Stimulated activated CD4-positive, alpha-beta T cell treated with anti-CD3 and anti-CD28 coated beads, TNF-alpha, amount 100 ng/mL, for 48 hours (primary cell): ENCODE data around the gene LSM8.
"Not testable (repeated sequence)": the region's sequence is repeated elsewhere in the genome, so short reads cannot be mapped to it uniquely, and the experiment has no call there.

Source experiments
- DNase-seq, 3 donors: peaks; one replicate each; pipeline ENCODE4 v3.0.0-alpha.2; 2020; ENCODE audit warnings: low read depth in 3 of 3

Gene LSM8

GRCh38 chr7:118214051-118214832 is 30.3 kb downstream of the LSM8 start:
- peak; percentile 30 to 52 (median 45) for DNase-seq

GRCh38 chr7:118214833-118215182 is 30.8 kb downstream of the LSM8 start:
- no peak for DNase-seq

DNA sequence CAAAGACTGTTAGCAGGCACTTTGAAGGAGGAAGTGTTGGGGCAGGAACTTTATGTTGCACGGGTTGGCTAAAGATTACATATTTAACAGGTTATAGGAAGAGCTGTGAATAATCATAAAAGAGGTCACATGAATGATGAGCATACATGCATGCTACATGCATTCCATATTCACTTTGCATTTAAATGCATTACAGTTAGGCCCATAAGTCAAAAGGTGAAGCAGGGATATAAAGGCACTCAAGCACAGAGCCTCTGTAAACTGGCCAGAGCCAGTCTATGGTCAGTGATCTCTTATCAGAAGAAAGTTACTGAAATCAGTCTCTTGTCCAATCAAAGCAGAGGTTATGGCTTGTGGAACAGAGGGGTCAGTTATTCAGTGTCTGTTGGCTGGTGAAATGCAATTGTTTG is 33.3 kb downstream of the LSM8 start:
- DNase-seq = no peak

DNA sequence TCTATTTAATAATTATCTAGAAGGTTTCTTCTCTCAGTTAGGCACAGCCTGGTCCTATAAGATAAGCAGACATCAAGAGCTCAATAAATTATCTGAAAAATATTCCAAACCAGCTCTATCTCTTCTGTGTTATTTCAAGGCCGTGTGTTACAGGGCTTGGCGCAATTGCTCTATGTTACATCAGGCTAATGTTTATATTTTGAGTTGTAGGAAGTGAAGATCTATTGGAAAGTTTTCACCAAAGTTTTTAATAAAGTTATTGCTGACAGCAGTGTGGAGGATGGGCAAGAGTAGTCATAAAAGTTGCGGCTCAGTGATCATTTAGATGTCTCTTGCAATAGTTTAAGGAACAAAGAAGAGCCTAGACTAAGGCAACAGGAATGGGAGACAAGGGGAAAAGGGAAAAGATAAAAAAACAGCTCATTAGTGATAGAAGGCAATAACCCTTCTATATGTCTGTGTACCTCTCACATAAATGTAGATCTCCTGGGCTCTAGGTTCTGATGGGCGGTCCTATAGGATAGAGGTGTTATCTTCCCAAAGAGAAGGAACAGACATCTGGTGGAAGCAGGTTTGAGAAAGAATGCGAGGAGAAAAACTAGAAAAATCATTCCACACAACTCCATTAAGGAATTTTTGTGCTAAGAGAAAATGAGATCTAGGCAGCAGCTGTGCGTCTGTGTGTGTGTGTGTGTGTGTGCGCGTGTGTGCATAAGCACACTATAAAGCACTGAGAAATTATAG is 34.6 kb downstream of the LSM8 start:
- DNase-seq = no peak

DNA sequence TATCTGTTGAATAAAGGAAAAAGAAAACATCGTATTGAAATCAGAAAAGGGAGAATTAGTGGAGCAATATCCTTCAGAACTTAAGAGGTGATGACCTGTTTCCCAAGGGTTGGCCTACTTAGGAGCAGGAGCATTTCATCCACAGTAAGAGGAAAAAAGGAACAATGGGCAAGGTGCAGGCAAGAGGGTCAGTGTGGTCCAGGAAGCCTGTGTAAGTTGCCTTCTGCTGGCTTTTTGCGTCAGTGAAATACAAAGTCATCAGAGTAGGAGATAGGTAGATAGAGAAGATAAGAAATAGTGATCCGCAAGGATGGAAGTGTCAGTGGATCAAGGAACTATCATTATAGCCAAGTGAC is 35.2 kb downstream of the LSM8 start:
- no peak for DNase-seq

- DNase-seq = no peak
Measured at GRCh38 chr7:118220583-118220982, 36.6 kb downstream of the LSM8 start.

DNA sequence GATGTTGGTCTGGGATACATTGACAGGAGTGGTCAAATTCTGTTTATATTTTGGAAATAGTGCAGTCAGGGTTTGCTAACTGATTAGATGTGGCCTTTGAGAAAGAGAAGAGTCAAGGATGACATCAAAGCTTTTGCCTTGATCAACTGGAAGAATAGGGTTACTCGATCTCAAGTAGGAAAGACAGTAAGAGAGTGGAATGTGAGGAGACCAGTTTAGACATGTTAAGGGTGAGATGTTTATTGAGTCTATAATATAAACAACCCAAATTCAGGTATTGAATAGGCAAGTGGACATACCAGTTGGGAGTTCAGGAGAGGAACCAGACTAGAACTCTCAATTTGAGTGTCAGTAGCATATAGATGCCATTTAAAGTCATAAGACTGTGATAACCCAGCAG is 38.6 kb downstream of the LSM8 start:
- DNase-seq = no peak

GRCh38 chr7:118224521-118224920 is 40.6 kb downstream of the LSM8 start, which contains the start of gene ANKRD7:
ANKRD7 (plus strand) TSS chr7:118224704; CDS start chr7:118224831, 127 bp downstream.
- DNase-seq = no peak

GRCh38 chr7:118232837-118233236 is 48.9 kb downstream of the LSM8 start:
- no peak for DNase-seq

GRCh38 chr7:118233799-118234198 is 49.8 kb downstream of the LSM8 start:
- DNase-seq = no peak

DNA sequence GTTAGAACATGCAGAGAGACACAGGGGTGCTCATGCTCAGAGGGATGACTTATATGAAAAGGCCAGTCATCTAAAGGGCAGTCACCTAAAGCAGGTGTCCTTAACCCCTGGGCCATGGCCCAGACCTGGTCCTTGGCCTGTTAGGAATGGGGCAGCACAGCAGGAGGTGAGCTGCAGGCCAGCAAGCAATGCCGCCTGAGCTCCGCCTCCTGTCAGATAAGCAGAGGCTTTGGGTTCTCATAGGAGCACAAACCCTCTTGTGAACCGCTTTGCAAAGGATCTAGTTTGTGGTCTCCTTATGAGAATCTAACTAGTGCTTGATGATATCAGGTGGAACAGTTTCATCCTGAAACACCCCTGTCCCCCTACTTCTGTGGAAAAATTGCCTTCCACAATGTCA is 55.0 kb downstream of the LSM8 start:
- DNase-seq = no peak

GRCh38 chr7:118240320-118240719 is 56.4 kb downstream of the LSM8 start:
- not testable (repeated sequence) for DNase-seq
